HG03196 (cell line): ENCODE measurements around the gene UROS.

Experiments used
- ATAC-seq: cut with Tn5 transposase; IDR thresholded peaks from one replicate; pipeline ENCODE4 v1.9.1; 2021; ENCODE audit not compliant: unreplicated experiment

Gene UROS

GRCh38 chr10:125795128-125795527 lies 27.9 kb downstream of the UROS start:
- ATAC-seq, result no peak

GRCh38 chr10:125792342-125793300 lies 30.4 kb downstream of the UROS start:
- no peak for ATAC-seq

- no peak for ATAC-seq
Measured at GRCh38 chr10:125788156-125789034, 34.7 kb downstream of the UROS start.

GRCh38 chr10:125785791-125786190 lies 37.3 kb downstream of the UROS start:
- ATAC-seq, result no peak

GRCh38 chr10:125783957-125784356 lies 39.1 kb downstream of the UROS start:
- peak; percentile 82 for ATAC-seq

- no peak for ATAC-seq
Measured at GRCh38 chr10:125783408-125783807, 39.6 kb downstream of the UROS start.

GRCh38 chr10:125782616-125783015 lies 40.4 kb downstream of the UROS start:
- ATAC-seq, result no peak

- ATAC-seq, result no peak
Measured at GRCh38 chr10:125782054-125782453, 41.0 kb downstream of the UROS start.

GRCh38 chr10:125781374-125781773 lies 41.7 kb downstream of the UROS start:
- ATAC-seq, result no peak

GRCh38 chr10:125779403-125780327 lies 43.4 kb downstream of the UROS start:
- no peak for ATAC-seq

- ATAC-seq, result no peak
Measured at GRCh38 chr10:125778556-125778955, 44.5 kb downstream of the UROS start.

GRCh38 chr10:125777806-125778205 lies 45.3 kb downstream of the UROS start:
- no peak for ATAC-seq

- no peak for ATAC-seq
Measured at GRCh38 chr10:125775491-125776106, 47.5 kb downstream of the UROS start, which contains the start of gene MMP21. Gene MMP21, minus strand, starts transcription at chr10:125775821. Its CDS starts 0 bp downstream, at chr10:125775821.

GRCh38 chr10:125774581-125775191 lies 48.4 kb downstream of the UROS start:
- ATAC-seq, result no peak

GRCh38 chr10:125773687-125774543 lies 49.1 kb downstream of the UROS start:
- ATAC-seq, result no peak

- ATAC-seq, result no peak
Measured at GRCh38 chr10:125772864-125773180, 50.2 kb downstream of the UROS start.

GRCh38 chr10:125772112-125772863 lies 50.8 kb downstream of the UROS start:
- ATAC-seq, result no peak

- ATAC-seq, result no peak
Measured at GRCh38 chr10:125770844-125771243, 52.2 kb downstream of the UROS start.
